VCaP (cell line): ENCODE results near the gene LEUTX.

Source experiments
- H3K27ac ChIP-seq: fragments of 450-650 bp; 2 replicates; pipeline ENCODE4 v1.5.1; 2017
- TF ChIP-seq, protein P1 (sequence below): fragments of 450-650 bp; conservative IDR thresholded peaks from 2 replicates; pipeline ENCODE4 v1.5.1; 2017; ENCODE audit warnings: mild to moderate bottlenecking, moderate library complexity

LEUTX gene

DNA sequence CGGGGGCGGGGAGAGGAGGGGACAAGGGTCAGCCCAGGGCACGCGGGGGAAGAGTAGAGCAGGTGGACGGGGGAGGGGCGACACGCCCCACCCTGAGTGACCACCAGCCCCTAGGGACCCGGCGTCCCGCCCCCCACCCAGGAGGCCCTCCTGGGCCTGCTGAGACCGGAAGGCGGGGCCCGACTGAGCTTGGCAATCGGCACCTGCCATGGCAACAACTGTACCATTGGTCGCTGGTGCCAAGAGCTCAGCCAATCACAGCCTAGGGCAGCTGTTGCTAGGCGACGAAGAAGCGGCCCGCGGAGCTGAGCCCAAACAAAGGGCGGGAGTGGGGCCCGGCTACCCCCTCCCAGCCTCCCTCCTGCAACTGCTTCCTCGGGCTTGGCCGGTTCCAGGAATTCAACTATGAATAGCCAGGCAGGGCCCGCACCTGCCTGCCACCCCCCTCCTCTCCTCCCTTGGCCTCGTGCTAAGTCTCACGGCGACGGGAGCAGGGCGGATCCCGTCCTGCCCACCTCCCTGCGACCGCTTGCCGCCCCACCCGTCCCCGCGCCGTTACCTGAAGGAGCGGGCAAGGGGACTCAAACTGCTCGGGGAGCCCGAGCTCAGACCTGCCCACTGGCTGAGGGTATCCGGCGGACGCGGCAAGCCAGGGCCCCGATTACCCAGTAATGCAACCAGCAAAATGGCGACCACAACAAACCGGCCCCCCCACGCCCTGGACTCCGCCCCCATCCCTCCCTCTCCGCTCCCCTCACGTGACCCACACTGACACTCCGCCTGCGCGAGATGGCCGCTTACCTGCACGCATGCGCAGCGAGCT is 55.0 kb downstream of the LEUTX start, which contains the start of gene DYRK1B:
DYRK1B (minus strand) TSS at position 699 of the 823 bp plus-strand sequence. CDS start 2,295 bp downstream, outside the sequence.
- TF ChIP-seq, protein P1, sequence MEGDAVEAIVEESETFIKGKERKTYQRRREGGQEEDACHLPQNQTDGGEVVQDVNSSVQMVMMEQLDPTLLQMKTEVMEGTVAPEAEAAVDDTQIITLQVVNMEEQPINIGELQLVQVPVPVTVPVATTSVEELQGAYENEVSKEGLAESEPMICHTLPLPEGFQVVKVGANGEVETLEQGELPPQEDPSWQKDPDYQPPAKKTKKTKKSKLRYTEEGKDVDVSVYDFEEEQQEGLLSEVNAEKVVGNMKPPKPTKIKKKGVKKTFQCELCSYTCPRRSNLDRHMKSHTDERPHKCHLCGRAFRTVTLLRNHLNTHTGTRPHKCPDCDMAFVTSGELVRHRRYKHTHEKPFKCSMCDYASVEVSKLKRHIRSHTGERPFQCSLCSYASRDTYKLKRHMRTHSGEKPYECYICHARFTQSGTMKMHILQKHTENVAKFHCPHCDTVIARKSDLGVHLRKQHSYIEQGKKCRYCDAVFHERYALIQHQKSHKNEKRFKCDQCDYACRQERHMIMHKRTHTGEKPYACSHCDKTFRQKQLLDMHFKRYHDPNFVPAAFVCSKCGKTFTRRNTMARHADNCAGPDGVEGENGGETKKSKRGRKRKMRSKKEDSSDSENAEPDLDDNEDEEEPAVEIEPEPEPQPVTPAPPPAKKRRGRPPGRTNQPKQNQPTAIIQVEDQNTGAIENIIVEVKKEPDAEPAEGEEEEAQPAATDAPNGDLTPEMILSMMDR = no peak
- peak within 1 kb of the TSS; percentile 89 for H3K27ac ChIP-seq

DNA sequence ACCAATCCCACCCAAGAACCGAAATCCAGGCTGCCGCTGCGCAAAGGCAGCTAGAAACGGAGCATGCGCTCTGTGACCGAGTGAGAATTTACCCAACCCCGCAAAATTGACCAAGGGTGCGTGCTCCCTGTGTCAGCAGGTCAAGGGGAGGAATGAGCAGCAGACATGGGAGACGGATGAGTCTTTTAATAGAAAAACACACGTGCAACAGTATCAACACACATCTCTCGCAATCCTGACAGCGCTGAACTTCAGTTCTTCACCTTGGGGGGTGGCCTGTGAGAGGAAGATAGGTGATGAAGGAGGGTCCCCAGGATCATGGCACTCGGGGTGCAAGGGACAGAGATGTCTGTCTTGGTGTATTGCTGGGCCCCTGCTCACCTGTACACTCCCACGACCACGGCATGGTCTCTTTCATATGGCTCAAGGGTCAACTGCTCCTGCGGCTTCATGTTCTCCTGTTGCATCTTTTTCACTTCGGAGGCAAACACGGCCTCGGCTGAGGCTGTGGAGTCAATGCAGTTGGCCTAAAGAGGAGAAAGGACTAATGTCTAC is 55.7 kb downstream of the LEUTX start:
- TF ChIP-seq, protein P1 = no peak
- H3K27ac ChIP-seq = peak overlapping the region; percentile 89
